ENCODE measurements around the gene TMC5. TPM values are rescaled to one million over a fixed set of nuclear protein-coding genes. Genes with fewer than 3 reads are reported as not detected.

TMC5 gene
- total and polyA plus RNA-seq, 3 donors from 2014 or later, result 4.5 to 27.7 (median 7.1) TPM

DNA sequence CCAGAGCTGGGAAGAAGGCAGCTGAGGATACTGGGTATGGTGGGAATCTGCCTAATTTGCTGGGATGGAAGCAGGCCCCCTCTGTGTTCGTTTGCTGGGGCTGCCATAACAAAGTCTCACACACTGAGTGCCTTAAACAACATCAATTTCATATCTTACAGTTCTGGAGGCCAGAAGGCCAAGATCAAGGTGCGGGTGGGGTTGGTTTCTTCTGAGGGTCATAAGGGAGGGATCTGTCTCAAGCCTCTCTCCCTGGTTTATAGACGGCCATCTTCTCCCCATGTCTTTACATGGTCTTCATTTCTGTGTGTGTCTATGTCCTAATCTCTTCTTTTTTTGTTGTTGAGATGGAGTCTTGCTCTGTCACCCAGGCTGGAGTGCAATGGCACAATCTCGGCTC lies 68.4 kb downstream of the TMC5 start:
- WGBS, 2 donors, result 69 to 89% methylated on average over 4 of the region's 4 CpGs
- Histone ChIP-seq H3K4me3 (no peak overlapping the region), H3K36me3 (ENCODE audit: low read depth, missing control alignments) (no peaks in the 10 kb centered on the region), H3K9me3 (no peaks in the 10 kb centered on the region), H3K4me1 (no peaks in the 10 kb centered on the region), H3K27ac (no peak overlapping the region), H3K27me3 (no peaks in the 10 kb centered on the region)
- TF ChIP-seq, protein P1, sequence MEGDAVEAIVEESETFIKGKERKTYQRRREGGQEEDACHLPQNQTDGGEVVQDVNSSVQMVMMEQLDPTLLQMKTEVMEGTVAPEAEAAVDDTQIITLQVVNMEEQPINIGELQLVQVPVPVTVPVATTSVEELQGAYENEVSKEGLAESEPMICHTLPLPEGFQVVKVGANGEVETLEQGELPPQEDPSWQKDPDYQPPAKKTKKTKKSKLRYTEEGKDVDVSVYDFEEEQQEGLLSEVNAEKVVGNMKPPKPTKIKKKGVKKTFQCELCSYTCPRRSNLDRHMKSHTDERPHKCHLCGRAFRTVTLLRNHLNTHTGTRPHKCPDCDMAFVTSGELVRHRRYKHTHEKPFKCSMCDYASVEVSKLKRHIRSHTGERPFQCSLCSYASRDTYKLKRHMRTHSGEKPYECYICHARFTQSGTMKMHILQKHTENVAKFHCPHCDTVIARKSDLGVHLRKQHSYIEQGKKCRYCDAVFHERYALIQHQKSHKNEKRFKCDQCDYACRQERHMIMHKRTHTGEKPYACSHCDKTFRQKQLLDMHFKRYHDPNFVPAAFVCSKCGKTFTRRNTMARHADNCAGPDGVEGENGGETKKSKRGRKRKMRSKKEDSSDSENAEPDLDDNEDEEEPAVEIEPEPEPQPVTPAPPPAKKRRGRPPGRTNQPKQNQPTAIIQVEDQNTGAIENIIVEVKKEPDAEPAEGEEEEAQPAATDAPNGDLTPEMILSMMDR (IDR thresholded peaks at IDR 0.05), result no peak
- TF ChIP-seq POLR2A (IDR thresholded peaks at IDR 0.05), result no peak
- no peak for DNase-seq
- intact Hi-C loops (cut with DNase I; ENCODE audit: low total_unique reads), result no loop called here

DNA sequence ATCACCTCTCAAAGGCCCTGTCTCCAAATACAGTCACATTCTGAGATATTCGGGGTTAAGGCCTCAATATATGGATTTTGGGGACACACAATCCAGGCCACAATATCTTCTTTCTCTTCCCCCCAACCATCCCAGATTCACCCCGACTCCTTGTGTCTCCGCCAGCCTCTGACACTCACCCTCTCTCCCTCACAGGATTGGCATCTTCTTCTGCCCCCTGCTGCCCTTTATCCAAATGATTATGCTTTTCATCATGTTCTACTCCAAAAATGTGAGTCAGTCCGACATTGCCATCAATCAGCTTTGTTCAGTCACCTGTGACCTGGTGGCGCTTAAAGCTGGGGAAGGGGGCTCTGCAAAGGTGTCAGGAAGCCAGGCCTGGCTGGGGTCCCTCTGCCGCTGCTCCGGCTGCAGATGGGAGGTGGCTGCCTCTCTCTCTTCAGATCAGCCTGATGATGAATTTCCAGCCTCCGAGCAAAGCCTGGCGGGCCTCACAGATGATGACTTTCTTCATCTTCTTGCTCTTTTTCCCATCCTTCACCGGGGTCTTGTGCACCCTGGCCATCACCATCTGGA lies 69.2 kb downstream of the TMC5 start:
- H3K36me3 ChIP-seq (ENCODE audit: low read depth, missing control alignments), result no peaks in the 10 kb centered on the region
- H3K9me3 ChIP-seq, result no peaks in the 10 kb centered on the region
- H3K27ac ChIP-seq, result no peak overlapping the region
- H3K27me3 ChIP-seq, result no peaks in the 10 kb centered on the region
- TF ChIP-seq, protein P1 (IDR thresholded peaks at IDR 0.05), result no peak
- TF ChIP-seq POLR2A (IDR thresholded peaks at IDR 0.05), result no peak
- DNase-seq, result no peak
- 90 to 92% methylated on average over 10 of the region's 10 CpGs for WGBS, 2 donors
- H3K4me3 ChIP-seq, result no peak overlapping the region
- H3K4me1 ChIP-seq, result no peaks in the 10 kb centered on the region
- intact Hi-C loops (cut with DNase I; ENCODE audit: low total_unique reads), result no loop called here

DNA sequence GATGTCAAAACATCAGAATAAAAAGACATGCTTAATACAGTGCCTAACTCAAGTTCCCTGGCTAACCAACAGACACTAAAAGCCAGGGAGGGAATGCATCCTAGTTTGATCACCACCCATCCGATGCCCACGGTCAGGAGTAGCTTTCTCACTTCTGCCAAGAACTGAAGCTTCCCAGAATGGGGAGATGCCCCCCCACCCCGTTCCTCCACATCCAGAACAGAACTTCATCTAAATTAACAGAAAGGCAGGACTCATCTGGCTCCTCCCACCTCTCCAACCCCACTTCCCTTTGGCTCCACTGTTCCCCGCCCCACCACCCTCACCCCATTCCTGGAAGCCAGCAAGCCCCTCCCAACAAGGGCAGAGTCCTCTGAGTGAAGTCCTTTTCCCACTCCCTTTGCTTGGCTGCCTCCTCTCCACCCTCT lies 70.5 kb downstream of the TMC5 start:
- intact Hi-C loops (cut with DNase I; ENCODE audit: low total_unique reads), result no loop called here
- TF ChIP-seq, protein P1 (IDR thresholded peaks at IDR 0.05), result no peak
- TF ChIP-seq POLR2A (IDR thresholded peaks at IDR 0.05), result no peak
- Histone ChIP-seq H3K4me1 (no peaks in the 10 kb centered on the region), H3K27me3 (no peaks in the 10 kb centered on the region), H3K9me3 (no peaks in the 10 kb centered on the region), H3K4me3 (no peak overlapping the region), H3K36me3 (ENCODE audit: low read depth, missing control alignments) (no peaks in the 10 kb centered on the region), H3K27ac (no peak overlapping the region)
- 64 to 80% methylated on average over 4 of the region's 4 CpGs for WGBS, 2 donors
- no peak for DNase-seq

DNA sequence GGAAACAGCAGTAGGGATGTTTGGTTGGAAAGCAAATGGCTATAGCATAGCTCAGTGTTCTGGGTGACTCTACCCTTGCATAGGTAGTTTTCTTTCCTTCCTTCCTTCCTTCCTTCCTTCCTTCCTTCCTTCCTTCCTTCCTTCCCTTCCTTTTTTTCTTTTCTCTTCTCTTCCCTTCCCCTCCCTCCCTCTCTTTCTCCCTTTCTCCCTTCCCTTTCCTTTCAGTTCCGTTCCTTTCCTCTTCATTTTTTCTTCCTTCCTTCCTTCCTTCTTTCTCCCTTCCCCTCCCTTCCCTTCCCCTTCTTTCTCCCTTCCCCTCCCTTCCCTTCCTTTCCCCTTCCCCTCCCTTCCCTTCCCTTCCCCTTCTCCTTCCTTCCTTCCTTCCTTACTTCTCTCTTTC lies 72.9 kb downstream of the TMC5 start:
- 73 to 100% methylated on average over 1 of the region's 1 CpG for WGBS, 2 donors
- intact Hi-C loops (cut with DNase I; ENCODE audit: low total_unique reads), result no loop called here

More for the DNA sequence above, 72.9 kb downstream of the TMC5 start:
- no peaks in the 10 kb centered on the region for H3K9me3 ChIP-seq
- no peaks in the 10 kb centered on the region for H3K36me3 ChIP-seq (ENCODE audit: low read depth, missing control alignments)
- DNase-seq, result no peak
- H3K27ac ChIP-seq, result no peak overlapping the region
- H3K27me3 ChIP-seq, result no peaks in the 10 kb centered on the region
- H3K4me3 ChIP-seq, result no peak overlapping the region
- no peaks in the 10 kb centered on the region for H3K4me1 ChIP-seq
- TF ChIP-seq, protein P1 (IDR thresholded peaks at IDR 0.05), result no peak
- TF ChIP-seq POLR2A (IDR thresholded peaks at IDR 0.05), result no peak
